GM19035 (cell line): ENCODE measurements around the gene FADS1.

Experiments
- ATAC-seq: cut with Tn5 transposase; IDR thresholded peaks from one replicate; pipeline ENCODE4 v1.9.1; 2021; ENCODE audit not compliant: unreplicated experiment

FADS1 gene

DNA sequence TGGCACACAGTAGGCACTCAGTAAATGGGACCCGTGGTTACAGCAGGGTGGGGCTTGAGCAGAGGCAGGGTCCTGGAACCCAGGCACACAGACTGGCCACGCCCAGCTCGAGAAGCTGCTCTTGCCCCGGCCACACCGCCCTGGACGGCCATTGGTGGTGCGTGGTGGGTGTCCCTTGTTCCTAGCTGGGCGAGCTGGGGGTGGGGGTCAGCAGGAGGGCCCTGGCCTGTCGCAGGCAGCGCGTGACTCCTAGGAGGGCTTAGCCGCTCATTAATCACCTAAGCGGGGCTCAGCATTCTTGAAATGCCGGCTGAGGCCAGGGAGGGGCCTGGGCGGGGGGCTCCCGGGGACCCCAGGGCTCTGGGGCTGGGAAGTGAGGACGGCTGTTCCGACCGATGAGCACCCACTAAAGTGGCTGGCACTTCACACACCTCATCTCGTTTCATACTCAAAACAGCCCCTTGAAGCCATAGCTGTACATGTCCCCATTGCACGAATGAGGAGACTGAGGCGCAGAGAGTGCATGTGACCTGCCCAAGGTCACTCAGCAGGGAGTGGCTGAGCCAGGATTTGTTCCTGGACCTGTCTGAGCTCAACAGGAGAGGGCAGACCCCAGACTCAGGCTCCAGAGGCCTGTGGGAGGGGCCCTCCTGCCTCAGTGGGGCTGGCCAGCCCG lies 52.7 kb downstream of the FADS1 start:
- ATAC-seq: no peak

DNA sequence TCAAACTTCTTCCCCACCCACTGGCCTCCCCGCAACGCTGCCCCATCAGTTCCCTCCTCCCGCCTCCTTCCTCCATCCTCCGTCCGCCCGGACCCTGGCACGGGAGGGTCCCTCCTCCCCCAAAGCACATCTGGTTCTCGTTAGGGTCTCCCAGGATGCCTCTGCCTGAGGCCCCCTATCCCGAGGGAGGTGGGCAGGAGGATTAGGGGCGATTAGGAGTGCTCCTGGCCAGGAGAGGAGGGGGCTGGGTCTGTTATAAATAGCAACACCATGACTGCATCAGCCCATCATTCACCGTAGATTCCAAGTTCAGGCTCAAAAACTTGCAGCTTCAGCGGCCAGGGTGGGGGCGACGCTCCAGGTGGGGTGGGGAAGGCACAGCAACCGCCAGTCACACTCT lies 54.0 kb downstream of the FADS1 start:
- ATAC-seq: no peak

DNA sequence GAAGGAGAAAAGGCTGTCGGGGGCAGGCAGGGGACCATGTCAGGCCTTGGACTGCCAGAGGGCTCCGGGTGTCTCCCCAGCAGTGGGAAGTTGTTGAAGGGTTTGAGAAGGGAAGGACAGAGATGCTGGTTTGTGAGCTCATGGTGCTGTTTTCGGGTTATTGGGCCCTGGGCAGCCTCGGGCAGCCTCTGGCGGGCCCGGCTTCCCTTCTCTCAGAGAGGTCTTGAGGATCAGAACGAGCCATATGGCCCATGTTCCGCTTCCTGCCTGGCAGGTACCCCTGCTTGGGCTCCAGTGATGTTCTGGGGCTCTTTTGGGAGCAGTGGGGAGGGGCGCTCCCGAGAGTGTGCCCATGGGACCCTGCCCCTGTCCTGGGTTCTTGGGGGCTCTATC lies 54.6 kb downstream of the FADS1 start:
- ATAC-seq: no peak

DNA sequence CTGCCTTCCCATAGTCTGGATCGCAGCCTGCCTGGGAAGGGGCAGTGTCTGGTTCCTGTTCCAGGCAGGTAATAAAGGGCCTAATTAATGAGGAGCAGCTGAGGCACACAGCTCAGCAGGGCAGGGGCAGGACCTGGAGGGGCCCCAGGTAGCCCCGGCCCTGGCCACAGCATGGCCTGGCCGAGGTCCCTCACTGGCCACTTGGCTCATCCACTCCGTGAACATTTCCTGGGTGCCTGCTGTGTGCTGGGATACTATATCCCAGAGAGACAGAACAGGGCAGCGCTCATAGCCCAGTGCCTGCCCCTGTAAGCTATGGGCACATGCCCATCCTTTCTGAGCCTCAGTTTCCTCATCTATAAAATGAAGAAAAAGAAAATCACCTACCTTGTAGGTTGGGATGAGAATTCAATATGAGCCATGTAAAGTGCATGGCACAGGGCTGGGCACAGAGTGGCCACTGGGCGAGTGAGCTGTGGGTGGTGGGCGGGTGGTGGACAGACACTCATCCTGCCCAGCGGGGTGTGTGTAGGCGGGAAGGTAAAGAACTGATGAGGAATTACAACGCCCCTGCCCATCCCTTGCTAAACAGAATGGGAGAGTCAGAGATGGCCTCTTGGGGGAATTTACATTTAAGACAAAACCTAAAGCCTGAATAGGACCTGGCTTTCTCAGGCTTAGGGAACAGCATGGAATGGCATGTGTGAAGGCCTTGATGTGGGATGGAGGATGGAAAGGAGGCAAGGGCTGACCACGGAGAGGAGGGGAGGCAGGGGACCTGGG lies 55.2 kb downstream of the FADS1 start:
- ATAC-seq: no peak

DNA sequence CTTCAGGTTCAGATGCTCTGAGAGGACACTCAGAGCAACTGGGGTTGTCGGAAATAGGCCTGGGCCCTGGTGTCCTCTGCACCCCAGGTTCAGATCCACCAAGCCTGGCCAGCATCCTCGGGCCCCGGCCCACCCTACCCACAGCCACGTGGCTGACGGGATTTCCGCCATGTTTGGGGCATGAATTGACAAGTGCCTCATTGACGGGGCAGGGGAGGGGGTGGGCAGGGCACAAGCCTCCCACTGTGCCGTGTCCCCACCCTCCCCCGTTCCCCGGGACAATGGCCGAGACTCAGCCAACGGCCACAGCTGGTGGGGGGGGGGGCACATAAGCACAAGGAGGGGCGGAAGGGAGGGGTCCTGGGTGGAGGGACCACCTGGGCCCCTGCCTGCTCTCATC lies 55.9 kb downstream of the FADS1 start:
- no peak for ATAC-seq

DNA sequence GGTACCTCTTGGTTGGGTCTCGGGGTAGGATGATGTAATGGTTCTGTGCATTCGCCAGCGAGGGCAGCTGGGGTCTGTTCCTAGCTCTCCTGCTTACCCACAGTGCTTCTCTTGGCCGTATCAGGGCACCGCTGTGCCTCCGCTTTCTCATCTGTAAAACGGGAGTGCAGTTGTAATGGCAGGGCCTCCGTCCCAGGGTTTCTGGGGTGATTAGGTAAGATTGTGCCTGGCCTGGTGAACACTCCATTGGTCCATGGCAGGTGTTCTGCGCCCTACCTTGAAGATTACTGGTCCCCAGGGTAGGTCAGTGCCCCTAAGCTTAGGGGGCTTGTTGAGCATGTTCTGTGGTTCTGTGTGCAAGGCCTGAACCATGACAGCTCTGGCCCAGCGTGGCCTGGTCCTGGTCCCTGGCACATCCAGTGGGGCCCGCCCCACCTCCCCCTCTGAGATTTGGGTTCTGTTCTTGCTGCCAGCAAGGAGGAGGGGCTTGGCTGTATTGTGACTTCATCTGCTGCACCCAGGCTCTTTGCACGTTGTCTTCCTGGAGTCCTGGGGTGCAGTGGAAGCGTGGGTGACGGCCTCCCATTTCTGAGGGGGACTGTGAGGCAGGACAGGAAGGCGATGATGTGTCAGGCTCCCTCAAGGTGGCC lies 59.5 kb downstream of the FADS1 start:
- no peak for ATAC-seq

DNA sequence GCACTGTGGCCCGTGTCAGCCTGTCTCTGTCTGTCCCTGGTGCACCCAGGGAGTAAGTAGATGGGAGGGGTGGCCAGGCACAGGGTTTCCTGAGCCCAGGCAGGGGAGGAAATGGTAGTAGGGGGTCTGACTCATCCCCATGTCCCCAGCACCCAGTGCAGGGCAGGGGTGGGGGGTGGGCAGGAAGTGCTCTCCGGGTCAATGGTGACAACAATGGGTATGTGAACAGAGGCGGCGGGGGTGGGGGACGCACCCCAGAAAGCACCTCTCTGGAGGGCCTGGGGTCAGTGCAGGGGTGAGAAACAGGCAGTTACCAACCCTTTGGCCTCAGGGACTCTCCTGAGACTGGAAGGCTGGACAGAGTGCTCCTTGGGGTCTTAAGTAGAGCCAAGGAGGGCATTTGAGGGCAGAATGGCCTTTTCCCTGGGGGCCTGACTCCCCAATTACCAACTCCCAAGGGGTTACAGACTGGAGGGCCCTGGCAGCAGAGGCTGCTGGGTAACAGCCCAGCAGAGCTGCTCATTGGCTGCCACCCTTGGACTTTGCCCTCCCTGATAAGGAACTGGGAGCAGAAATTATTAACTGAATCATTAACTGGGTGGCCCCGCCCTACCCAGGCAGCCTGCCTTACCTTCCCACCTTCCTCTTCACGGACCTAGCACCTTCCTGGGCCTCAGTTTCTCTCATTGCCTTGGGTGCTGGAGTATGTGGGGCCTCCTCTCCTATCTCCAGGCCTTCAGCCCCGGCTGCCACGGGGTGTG lies 60.2 kb downstream of the FADS1 start:
- no peak for ATAC-seq

DNA sequence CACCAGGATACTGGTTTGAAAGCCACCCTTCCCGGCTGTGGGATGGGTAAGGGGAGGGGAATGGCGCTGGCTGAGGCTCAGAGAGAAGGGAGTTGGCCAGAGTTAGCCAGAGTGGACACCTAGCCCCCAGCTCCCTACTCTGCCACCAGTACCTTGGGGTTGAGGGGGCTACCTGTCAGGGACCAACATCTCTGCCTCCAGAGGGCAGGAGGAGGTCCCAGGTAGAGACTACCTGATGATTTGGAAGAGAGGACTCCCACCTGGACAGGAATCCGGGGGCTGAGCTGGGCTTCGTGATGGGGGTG lies 60.7 kb downstream of the FADS1 start:
- no peak for ATAC-seq

DNA sequence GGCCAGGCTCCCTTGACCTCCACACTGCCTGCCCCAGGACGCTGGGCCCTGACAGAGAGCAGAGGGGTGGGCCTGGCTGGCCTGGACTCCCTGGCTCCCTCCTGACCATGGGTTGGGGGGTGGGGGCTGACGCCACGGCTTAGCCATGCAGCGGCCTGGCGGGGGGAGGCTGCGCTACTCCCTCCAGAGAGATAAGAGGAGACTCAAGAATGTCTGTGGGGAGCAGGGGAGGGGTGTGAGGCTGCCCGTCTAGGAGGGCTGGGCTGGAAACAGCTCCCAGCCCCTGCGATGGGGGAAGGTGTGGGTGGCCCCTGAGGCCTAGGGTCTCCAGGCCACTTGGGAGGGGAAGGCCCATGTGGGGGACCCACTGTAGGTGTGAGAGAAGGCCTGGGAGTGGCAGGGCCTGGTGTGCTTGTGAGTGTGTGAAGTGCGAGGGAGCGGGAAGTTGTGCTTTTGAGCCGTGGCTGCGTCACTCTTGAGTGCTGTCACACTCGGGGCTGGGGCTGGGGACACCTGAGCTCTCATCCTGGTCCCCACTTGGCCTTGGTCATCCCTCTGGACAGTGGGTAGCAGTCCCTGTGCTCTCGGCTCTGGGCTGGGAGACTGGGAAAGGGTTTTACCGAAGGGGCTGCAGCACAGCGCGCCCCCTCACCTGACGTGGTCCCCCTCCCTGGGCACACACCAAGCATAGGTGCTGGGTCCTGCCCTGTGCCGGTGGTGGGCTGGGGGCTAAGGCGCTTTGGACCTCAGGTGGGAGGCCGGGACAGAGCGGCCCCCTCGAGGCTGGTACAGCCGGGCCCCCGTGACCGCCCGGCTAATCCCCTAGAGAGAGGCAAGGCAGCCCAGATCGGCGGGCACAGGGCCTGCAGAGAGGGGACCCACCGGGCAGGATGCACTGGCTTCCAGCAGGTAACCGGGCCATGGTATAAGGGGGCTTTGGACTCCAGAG lies 62.0 kb downstream of the FADS1 start:
- ATAC-seq: no peak

DNA sequence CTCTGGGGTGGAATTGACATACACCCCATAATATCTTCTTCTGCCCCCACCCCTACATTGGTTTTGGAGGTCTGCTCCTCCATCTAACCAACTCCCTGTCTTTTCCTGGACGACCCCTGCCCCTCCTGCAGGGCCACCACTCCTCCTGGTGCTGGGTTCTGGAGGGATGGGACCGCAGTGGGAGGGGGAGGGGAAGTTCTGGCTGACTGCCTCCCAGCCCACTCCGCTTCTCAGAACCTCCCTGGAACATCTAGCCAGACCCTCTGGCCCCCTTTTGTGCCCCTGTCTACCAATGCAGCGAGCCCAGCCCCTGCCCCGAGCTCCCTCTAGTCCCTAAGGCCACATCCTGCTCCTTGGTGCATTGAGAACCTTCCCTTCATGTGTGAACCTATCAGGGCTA lies 63.1 kb downstream of the FADS1 start:
- ATAC-seq: no peak

DNA sequence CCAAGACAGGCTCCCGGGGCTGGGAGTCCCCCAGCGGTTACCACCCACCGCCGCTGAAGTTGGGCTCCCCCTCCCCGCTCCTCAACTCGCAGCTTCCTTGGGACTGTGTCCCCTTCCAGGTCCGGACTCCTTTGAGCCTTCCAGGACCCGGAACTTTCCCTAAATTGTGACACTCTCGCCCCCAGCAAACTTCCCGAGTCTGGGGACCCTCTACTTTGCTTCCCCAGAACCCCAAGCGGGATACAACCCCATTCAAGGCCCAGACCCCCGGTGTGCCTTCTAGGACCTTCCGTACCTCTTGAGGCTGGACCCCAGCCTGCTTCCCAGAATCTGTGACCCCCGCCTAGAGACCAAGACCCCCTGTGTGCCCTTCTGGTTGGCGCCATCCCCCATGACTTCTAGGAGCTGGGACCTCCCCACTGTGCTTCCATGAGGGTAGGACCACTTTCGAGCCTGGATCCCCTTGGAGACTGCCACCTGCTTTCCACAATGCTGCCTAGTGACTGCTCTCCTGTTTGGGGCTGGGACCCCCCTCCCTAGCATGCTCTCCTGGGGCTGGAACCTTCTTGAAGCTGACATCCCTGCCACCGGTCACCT lies 63.8 kb downstream of the FADS1 start:
- ATAC-seq: no peak

DNA sequence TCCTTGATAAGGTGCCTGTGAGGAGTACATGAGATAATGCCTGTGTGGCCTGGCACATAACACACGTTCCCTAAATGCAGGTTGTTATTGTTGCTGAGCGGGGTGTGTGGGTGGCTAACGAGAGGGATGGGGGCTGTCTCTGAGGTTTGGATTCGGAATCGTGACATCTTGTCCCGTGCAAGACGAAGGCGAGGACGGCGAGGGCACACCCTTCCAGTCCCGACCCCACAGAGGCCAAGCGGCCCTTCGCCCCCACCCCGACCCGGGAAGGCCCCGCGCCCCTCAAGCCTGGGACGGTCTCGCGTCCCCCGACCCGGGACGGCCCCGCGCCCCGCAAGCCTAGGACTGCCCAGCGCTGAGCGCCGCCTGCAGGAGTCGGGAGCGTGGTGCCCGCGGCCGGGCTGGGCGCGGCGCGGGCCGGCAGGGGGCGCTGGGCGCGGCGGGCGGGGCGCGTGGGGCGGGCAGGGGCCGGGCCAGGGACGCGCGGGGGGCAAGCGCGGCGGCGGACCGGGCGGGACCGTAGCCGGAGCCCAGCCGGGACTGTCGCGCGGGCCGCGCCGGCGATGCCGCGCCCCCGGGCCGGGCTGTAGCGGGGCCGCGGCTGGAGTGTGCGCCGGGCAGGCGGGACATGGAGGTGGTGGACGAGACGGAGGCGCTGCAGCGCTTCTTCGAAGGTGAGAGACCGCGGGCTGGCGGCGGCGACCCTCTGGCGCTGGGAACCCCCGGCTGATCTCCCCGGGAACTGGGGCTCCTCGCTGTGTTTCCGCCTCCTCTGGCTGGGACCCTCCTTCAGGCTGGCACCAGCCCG lies 64.5 kb downstream of the FADS1 start, which contains the start of gene MYRF:
Gene MYRF (plus strand): TSS at position 520 of the 808 bp plus-strand sequence. CDS start 109 bp downstream, at position 629.
- ATAC-seq: no peak

DNA sequence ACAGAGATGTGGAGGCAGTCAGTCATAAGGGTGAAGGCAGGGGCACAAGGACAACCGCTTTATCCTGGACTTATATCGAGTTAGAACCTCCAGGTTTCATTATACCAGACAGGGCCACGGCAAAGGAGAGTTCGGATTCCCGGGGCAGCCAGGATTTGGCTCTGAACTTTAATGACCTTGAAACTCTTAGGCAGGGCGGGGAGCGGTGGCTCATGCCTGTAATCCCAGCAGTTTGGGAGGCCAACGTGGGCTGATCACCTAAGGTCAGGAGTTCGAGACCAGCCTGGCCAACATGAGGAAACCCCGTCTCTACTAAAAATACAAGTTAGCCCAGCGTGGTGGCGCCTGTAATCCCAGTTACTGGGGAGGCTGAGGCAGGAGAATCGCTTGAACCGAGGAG lies 65.4 kb downstream of the FADS1 start:
- ATAC-seq: no peak

DNA sequence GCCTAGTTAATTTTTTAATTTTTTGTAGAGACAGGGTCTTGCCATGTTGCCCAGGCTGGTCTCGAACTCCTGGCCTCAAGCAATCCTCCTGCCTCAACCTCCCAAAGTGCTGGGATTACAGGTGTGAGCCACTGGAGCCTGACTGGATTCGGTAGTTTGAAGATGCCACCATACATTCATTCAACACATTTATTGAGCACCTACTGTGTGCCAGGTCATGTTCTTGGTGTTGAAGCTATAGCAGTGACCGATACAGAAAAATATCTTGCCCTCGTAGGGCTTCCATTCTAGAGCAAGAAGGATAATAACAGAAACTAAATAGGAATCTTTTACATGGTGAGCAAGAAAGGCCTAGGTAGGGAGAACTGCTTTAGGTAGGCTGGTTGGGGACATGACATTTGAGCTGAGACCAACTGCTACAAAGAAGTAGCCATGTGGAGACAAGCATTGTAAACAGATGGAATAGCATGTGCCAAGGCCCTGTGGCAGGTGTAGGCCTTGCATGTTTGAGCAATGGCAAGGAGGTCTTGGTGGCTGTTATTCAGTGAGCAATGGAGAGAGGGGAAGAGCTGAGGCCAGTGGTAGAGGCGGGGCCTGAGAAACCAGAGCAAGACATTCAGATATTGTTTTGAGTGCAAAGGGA lies 66.1 kb downstream of the FADS1 start:
- ATAC-seq: no peak
